Measurements from ENCODE around the gene ZNF674.

GRCh38 chrX:46574774-46575381 is 29.7 kb upstream of the ZNF674 start:
- TF ChIP-seq POLR2A (IDR thresholded peaks at IDR 0.05) (no peak), CTCF (IDR thresholded peaks at IDR 0.05 in 8 of 11, conservative IDR thresholded peaks at IDR 0.05 in 3 of 11) (no peak)

Measured in spleen (tissue), 7 donors.